LNCaP clone FGC (cell line): ENCODE measurements around the gene TRAPPC14.

ENCODE experiments used
- DNase-seq: peaks from one replicate; pipeline ENCODE4 v3.0.0-alpha.2; 2011; ENCODE audit warnings: low read depth
- H3K4me3 ChIP-seq: 2 replicates; pipeline ENCODE4 v1.5.1; 2011; ENCODE audit warnings: mild to moderate bottlenecking, low read depth, low read length, control low read depth
- CTCF ChIP-seq: IDR thresholded peaks from 2 replicates; pipeline ENCODE4 v1.5.1; 2012; ENCODE audit warnings: mild to moderate bottlenecking; ENCODE audit not compliant: control insufficient read depth, insufficient read depth; ENCODE audit errors: extremely low read depth

The TRAPPC14 gene

GRCh38 chr7:100155553-100156317, 2.8 kb downstream of the TRAPPC14 start:
- no peak for TF ChIP-seq CTCF
- no peak overlapping the region for H3K4me3 ChIP-seq
- no peak for DNase-seq

GRCh38 chr7:100154651-100155491, 3.7 kb downstream of the TRAPPC14 start:
- no peak overlapping the region for H3K4me3 ChIP-seq
- DNase-seq = no peak
- TF ChIP-seq CTCF = no peak

GRCh38 chr7:100153708-100154535, 4.6 kb downstream of the TRAPPC14 start:
- no peak for DNase-seq
- no peak for TF ChIP-seq CTCF
- no peak overlapping the region for H3K4me3 ChIP-seq

GRCh38 chr7:100152937-100153666, 5.4 kb downstream of the TRAPPC14 start:
- no peak for DNase-seq
- H3K4me3 ChIP-seq = no peak overlapping the region
- no peak for TF ChIP-seq CTCF

- no peak overlapping the region for H3K4me3 ChIP-seq
- DNase-seq = no peak
- no peak for TF ChIP-seq CTCF
Observed at GRCh38 chr7:100152404-100152803, 6.1 kb downstream of the TRAPPC14 start.
